OCI-LY3 (cell line): ENCODE measurements around the gene EDDM13.
"Not testable (repeated sequence)": the region's sequence is repeated elsewhere in the genome, so short reads cannot be mapped to it uniquely, and the experiment has no call there.

Source experiments
- H2AFZ ChIP-seq: fragments of 200-600, 300-600 bp; shearing (Covaris generic); 2 replicates; pipeline ENCODE4 v1.6.0; 2014; ENCODE audit warnings: antibody characterized with exemption, low read depth, low read length
- H3K27ac ChIP-seq: fragments of 200-600, 300-600 bp; sonication (generic); 2 replicates; pipeline ENCODE4 v1.5.1; 2014; ENCODE audit warnings: mild to moderate bottlenecking, low read length, moderate library complexity, mixed read lengths
- H3K27me3 ChIP-seq: fragments of 200-600, 300-600 bp; sonication (generic); 2 replicates; pipeline ENCODE4 v1.6.1; 2014; ENCODE audit warnings: low read depth, low read length, mixed read lengths
- H3K36me3 ChIP-seq: fragments of 200-600, 300-600 bp; sonication (generic); replicated peaks from 2 replicates; pipeline ENCODE3; 2014; ENCODE audit warnings: low read depth, low read length, mixed read lengths
- H3K4me1 ChIP-seq: fragments of 300-600, 200-600 bp; sonication (generic); 2 replicates; pipeline ENCODE4 v1.6.1; 2014; ENCODE audit warnings: low read length, mixed read lengths
- H3K4me2 ChIP-seq: fragments of 200-600, 300-600 bp; sonication (generic); 2 replicates; pipeline ENCODE4 v1.6.1; 2014; ENCODE audit warnings: low read length, mixed read lengths
- H3K4me3 ChIP-seq: fragments of 300-600, 200-600 bp; sonication (generic); 2 replicates; pipeline ENCODE4 v1.5.1; 2014; ENCODE audit warnings: antibody characterized with exemption, mild to moderate bottlenecking, low read length, moderate library complexity
- H3K79me2 ChIP-seq: fragments of 300-600, 200-600 bp; shearing (Covaris generic); 2 replicates; pipeline ENCODE4 v1.6.1; 2014; ENCODE audit warnings: mild to moderate bottlenecking, low read length, mixed read lengths
- H3K9ac ChIP-seq: fragments of 300-600, 200-600 bp; shearing (Covaris generic); 2 replicates; pipeline ENCODE4 v1.6.0; 2014; ENCODE audit warnings: mild to moderate bottlenecking, low read length, moderate library complexity
- H3K9me3 ChIP-seq: fragments of 200-600, 300-600 bp; shearing (Covaris generic); 2 replicates; pipeline ENCODE4 v1.6.1; 2014; ENCODE audit warnings: low read length, mixed read lengths; ENCODE audit not compliant: insufficient read depth
- H4K20me1 ChIP-seq: fragments of 200-600, 300-600 bp; sonication (generic); 2 replicates; pipeline ENCODE4 v1.6.1; 2016; ENCODE audit warnings: low read length, mixed read lengths; ENCODE audit not compliant: insufficient read depth
- EZH2phosphoT487 ChIP-seq: fragments of 200-600 bp; shearing (Covaris generic); IDR thresholded peaks from 2 replicates; pipeline ENCODE4 v1.6.1; 2018; ENCODE audit warnings: antibody characterized with exemption, mixed run types, low read depth
- TF ChIP-seq, protein P1 (sequence below): fragments of 200-600, 300-600 bp; sonication (generic); IDR thresholded peaks from 2 replicates; pipeline ENCODE4 v1.5.1; 2014; ENCODE audit warnings: antibody characterized with exemption, low read length, low read depth

The EDDM13 gene, protein sequence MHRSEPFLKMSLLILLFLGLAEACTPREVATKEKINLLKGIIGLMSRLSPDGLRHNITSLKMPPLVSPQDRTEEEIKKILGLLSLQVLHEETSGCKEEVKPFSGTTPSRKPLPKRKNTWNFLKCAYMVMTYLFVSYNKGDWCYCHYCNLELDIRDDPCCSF

DNA sequence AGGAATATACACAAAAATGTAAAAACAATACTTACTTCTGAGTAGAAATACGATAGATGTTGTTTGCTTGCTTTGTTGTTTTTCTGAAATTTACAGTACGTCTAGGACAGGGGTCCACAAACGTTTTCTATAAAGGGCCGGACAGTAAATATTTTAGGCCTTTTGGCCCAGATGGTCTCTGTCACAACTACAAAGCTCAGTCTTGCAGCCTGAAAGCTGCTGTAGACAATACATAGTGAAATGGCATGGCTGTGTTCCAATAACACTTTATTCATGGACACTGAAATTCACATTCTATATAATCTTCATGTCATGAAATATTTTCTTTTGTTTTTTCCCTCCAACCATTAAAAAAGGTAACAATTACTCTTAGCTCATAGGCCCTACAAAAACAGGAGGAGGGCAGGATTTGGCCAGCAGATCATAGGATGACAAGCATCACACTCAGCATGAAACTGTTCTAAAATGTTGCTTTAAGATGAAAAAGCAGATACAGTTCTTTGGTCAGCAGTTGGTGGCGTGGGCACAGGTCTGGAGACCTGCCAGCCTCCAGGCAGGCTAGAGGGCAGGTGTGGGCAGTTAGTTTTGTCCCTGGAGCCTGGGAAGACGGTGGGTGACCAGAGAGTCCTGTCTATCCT lies at the start of gene EDDM13:
TSS of gene EDDM13 (plus strand) at position 588 of the 638 bp plus-strand sequence. CDS start 87 bp downstream, outside the sequence.
- TF ChIP-seq, protein P1, sequence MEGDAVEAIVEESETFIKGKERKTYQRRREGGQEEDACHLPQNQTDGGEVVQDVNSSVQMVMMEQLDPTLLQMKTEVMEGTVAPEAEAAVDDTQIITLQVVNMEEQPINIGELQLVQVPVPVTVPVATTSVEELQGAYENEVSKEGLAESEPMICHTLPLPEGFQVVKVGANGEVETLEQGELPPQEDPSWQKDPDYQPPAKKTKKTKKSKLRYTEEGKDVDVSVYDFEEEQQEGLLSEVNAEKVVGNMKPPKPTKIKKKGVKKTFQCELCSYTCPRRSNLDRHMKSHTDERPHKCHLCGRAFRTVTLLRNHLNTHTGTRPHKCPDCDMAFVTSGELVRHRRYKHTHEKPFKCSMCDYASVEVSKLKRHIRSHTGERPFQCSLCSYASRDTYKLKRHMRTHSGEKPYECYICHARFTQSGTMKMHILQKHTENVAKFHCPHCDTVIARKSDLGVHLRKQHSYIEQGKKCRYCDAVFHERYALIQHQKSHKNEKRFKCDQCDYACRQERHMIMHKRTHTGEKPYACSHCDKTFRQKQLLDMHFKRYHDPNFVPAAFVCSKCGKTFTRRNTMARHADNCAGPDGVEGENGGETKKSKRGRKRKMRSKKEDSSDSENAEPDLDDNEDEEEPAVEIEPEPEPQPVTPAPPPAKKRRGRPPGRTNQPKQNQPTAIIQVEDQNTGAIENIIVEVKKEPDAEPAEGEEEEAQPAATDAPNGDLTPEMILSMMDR = no peak
- no peak for TF ChIP-seq EZH2phosphoT487
- Histone ChIP-seq H3K79me2 (no peaks in the 10 kb centered on the region), H3K27ac (no peak within 1 kb of the TSS)

DNA sequence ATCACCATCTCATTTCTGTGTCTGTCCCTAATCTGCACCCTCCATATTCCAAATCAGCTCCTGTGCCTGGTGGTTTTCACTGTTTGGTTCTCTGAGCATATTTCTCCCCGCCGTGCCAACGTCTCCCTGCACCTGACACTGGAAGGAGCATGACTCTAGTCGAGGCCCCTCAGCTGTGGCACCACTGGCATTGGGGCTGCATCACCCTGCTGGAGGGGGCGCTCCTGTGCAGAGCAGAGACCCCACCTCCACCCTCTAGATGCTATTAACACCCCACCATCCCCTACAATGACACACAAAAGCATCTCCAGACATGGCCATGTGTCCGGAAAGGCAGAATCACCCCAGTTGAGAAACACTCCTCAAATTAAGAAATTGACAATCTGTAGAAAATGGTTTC lies 49.6 kb upstream of the EDDM13 start:
- no peak for TF ChIP-seq EZH2phosphoT487
- TF ChIP-seq, protein P1 = no peak
- no peak overlapping the region for H2AFZ ChIP-seq
- H3K79me2 ChIP-seq = no peaks in the 10 kb centered on the region
- H3K27ac ChIP-seq = no peak overlapping the region
- H3K4me2 ChIP-seq = no peak overlapping the region
- H3K4me1 ChIP-seq = no peaks in the 10 kb centered on the region
- no peak overlapping the region for H3K4me3 ChIP-seq
- no peaks in the 10 kb centered on the region for H3K27me3 ChIP-seq
- H4K20me1 ChIP-seq = no peaks in the 10 kb centered on the region
- H3K9ac ChIP-seq = no peak overlapping the region
- no peaks in the 10 kb centered on the region for H3K9me3 ChIP-seq
- no peaks in the 10 kb centered on the region for H3K36me3 ChIP-seq

More for the DNA sequence above, at the start of gene EDDM13:
- Histone ChIP-seq H3K9ac (no peak within 1 kb of the TSS), H3K4me2 (no peak within 1 kb of the TSS), H3K27me3 (no peaks in the 10 kb centered on the region), H4K20me1 (no peaks in the 10 kb centered on the region), H3K9me3 (no peaks in the 10 kb centered on the region), H3K4me3 (no peak within 1 kb of the TSS), H2AFZ (no peak within 1 kb of the TSS), H3K36me3 (peaks cover 4% of the 10 kb centered on the region), H3K4me1 (no peaks in the 10 kb centered on the region)

DNA sequence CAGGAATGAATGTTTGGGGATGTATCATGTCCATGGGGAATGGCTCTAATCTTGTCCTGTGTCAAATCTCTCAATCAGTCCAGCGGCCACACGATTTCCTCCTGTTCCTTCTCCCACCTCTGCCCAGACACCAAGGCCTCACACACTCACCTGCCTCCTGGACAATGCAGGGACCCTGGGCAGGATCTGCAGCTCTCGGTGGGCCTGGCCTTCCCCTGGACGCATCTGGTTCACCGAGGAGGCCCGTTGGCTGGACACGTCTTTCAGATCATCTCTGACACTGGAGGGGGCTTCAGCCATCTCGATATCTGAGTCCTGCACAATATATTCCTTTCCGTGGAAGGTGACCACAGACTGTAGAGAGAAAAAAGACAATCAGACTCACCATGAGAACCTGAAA lies 49.1 kb upstream of the EDDM13 start:
- Histone ChIP-seq H3K9me3 (no peaks in the 10 kb centered on the region), H3K36me3 (no peaks in the 10 kb centered on the region), H3K9ac (no peak overlapping the region), H4K20me1 (no peaks in the 10 kb centered on the region), H2AFZ (no peak overlapping the region), H3K4me1 (no peaks in the 10 kb centered on the region), H3K4me3 (no peak overlapping the region), H3K4me2 (no peak overlapping the region), H3K27ac (no peak overlapping the region), H3K79me2 (no peaks in the 10 kb centered on the region), H3K27me3 (no peaks in the 10 kb centered on the region)
- TF ChIP-seq, protein P1 = no peak
- no peak for TF ChIP-seq EZH2phosphoT487

DNA sequence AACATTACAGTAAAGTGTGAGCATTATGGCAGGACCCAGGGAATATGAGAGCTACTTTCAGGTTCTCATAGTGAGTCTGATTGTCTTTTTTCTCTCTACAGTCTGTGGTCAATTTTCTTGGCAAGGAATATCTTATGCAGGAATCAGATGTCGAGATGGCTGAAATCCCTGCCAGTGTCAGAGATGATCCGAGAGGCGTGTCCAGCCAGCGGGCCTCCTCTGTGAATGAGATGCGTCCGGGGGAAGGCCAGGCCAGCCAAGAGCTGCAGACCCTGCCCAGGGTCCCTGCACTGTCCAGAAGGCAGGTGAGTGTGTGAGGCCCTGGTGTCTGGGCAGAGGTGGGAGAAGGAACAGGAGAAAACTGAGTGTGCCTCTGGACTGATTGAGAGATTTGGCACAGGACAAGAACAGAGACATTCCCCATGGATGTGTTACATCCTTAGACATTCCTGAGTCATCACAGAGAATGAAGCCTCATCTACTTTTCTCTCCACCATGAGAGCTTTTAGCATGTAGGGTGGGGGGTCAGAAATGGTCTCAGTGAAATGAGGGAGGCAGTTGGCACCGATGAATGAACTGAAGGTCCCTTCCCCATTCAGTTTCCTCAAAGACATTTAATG lies 27.3 kb upstream of the EDDM13 start:
- no peak overlapping the region for H3K9ac ChIP-seq
- no peaks in the 10 kb centered on the region for H3K27me3 ChIP-seq
- no peak overlapping the region for H3K4me3 ChIP-seq
- H3K4me2 ChIP-seq = no peak overlapping the region
- H3K36me3 ChIP-seq = no peaks in the 10 kb centered on the region
- H3K79me2 ChIP-seq = no peaks in the 10 kb centered on the region
- no peaks in the 10 kb centered on the region for H4K20me1 ChIP-seq
- no peaks in the 10 kb centered on the region for H3K4me1 ChIP-seq
- H3K27ac ChIP-seq = no peak overlapping the region
- H3K9me3 ChIP-seq = no peaks in the 10 kb centered on the region
- H2AFZ ChIP-seq = no peak overlapping the region
- no peak for TF ChIP-seq EZH2phosphoT487
- TF ChIP-seq, protein P1 = no peak

DNA sequence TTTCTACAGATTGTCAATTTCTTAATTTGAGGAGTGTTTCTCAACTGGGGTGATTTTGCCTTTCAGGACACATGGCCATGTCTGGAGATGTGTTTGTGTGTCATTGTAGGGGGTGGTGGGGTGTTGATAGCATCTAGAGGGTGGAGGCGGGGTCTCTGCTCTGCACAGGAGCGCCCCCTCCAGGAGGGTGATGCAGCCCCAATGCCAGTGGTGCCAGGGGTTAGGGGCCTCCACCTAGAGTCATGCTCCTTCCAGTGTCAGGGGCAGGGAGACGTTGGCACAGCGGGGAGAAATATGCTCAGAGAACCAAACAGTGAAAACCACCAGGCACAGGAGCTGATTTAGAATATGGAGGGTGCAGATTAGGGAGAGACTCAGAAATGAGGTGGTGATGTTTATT lies 26.8 kb upstream of the EDDM13 start:
- not testable (repeated sequence) for H4K20me1 ChIP-seq, H3K9me3 ChIP-seq, H3K79me2 ChIP-seq, H3K36me3 ChIP-seq, H3K4me1 ChIP-seq, H3K9ac ChIP-seq, H3K4me3 ChIP-seq, H3K4me2 ChIP-seq, H3K27me3 ChIP-seq, H3K27ac ChIP-seq, H2AFZ ChIP-seq

DNA sequence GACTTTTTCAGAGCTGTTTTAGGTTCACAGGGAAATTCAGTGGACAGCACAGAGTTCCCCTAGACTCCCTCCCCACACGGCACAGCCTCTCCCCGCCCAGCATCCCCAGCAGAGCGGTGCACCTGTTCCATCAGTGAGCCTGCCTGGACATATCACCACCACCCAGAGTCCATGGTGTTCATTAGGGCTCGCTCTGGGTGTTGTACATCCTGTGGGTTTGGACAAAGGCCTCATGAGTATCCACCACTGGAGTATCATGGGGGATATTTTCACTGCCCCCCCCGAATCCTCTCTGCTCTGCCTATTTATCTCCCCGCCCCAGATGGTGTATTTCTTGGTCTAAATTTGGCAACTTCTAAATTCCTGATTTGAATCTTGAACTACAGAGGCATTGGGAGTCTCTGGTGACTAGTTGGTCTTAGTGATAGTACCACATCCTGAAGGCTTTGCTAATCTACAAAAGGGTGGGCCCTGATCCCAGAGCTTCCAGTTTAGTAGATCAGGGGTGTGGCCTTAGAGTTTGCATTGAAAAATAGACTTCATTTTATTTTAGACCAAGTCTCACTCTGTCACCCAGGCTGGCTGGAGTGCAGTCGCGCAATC lies 23.7 kb upstream of the EDDM13 start:
- H4K20me1 ChIP-seq, H3K4me3 ChIP-seq, H3K4me2 ChIP-seq, H3K36me3 ChIP-seq, H3K9ac ChIP-seq, H3K79me2 ChIP-seq, H3K4me1 ChIP-seq, H3K27me3 ChIP-seq, H2AFZ ChIP-seq, H3K27ac ChIP-seq, H3K9me3 ChIP-seq: not testable (repeated sequence)
